GM12878 (cell line): ENCODE measurements around the gene IPPK. TPM values are rescaled to one million over a fixed set of nuclear protein-coding genes. Genes with fewer than 3 reads are reported as not detected.

Experiments
- ATAC-seq: fragments of 200-7000 bp; cut with Tn5 transposase; 3 replicates; pipeline ENCODE4 v1.9.1; 2020; ENCODE audit warnings: mild to moderate bottlenecking, moderate library complexity
- BruUV-seq: library from RNA; stranded (reverse); fragments of 400-500 nt; replicated peaks from 2 replicates; lab custom pipeline; 2021; lab: Mats Ljungman, UMichigan
- CTCF ChIA-PET: fragments of 300-600 bp; sonication (Branson Sonifier 250); formaldehyde crosslinking; extraction: SDS; loops from one replicate; lab custom pipeline; 2021; ENCODE audit warnings: inconsistent platforms; lab: Yijun Ruan, JAX
- POLR2A ChIA-PET: fragments of 350-600 bp; formaldehyde crosslinking; extraction: SDS; loops from one replicate; lab custom pipeline; 2021; ENCODE audit warnings: inconsistent platforms; lab: Charles Lee
- RAD21 ChIA-PET: fragments of 300-600 bp; sonication (Branson Sonifier 250); formaldehyde crosslinking; loops from one replicate; lab custom pipeline; 2023; ENCODE audit warnings: antibody characterized with exemption; ENCODE audit not compliant: unreplicated experiment; lab: Charles Lee
- SMC1A ChIA-PET: fragments of 300-600 bp; sonication (Branson Sonifier 250); formaldehyde crosslinking; loops from one replicate; lab custom pipeline; 2023; ENCODE audit not compliant: unreplicated experiment, uncharacterized antibody; lab: Charles Lee
- DNase-seq: peaks from one replicate; pipeline ENCODE4 v3.0.0-alpha.2; 2011; ENCODE audit warnings: low read depth, low spot score
- FAIRE-seq: peaks from 3 replicates; lab custom pipeline; 2011; peaks lifted over from hg19 to GRCh38; lab: Jason Lieb, UNC
- H2AFZ ChIP-seq: 2 replicates; pipeline ENCODE4 v1.6.0; 2011; ENCODE audit warnings: low read depth, low read length, control low read depth; ENCODE audit not compliant: control insufficient read depth
- H3K27ac ChIP-seq: 2 replicates; pipeline ENCODE4 v1.5.1; 2011; ENCODE audit warnings: control low read depth; ENCODE audit not compliant: control insufficient read depth, insufficient read depth
- H3K27me3 ChIP-seq, 2 experiments: replicated peaks in 1 of 2; 2 replicates each; pipeline versions ENCODE4 v1.6.0 to v1.6.1; 2011; ENCODE audit warnings: low read length in 1 of 2; ENCODE audit not compliant: control insufficient read depth in 2 of 2, insufficient read depth in 2 of 2
- H3K36me3 ChIP-seq, 2 experiments: 2 replicates each; pipeline ENCODE4 v1.5.1; 2011; ENCODE audit warnings: low read length in 1 of 2; ENCODE audit not compliant: control insufficient read depth in 2 of 2, insufficient read depth in 2 of 2
- H3K4me1 ChIP-seq: 2 replicates; pipeline ENCODE4 v1.6.1; 2011; ENCODE audit warnings: mild to moderate bottlenecking, low read length, moderate library complexity, mixed read lengths; ENCODE audit not compliant: control insufficient read depth, insufficient read depth
- H3K4me2 ChIP-seq: 2 replicates; pipeline ENCODE4 v1.6.0; 2011; ENCODE audit warnings: control low read depth; ENCODE audit not compliant: control insufficient read depth, insufficient read depth
- H3K4me3 ChIP-seq: fragments of 200-600 bp; sonication (generic); 2 replicates; pipeline ENCODE4 v1.5.1; 2016
- H3K79me2 ChIP-seq: 2 replicates; pipeline ENCODE4 v1.6.0; 2011; ENCODE audit warnings: low read length; ENCODE audit not compliant: control insufficient read depth, insufficient read depth
- H3K9ac ChIP-seq: 2 replicates; pipeline ENCODE4 v1.8.0; 2011; ENCODE audit warnings: low read length, control low read depth, mixed read lengths; ENCODE audit not compliant: control insufficient read depth, insufficient read depth
- H3K9me3 ChIP-seq: replicated peaks from 3 replicates; pipeline ENCODE4 v1.5.1; 2011; ENCODE audit warnings: mild to moderate bottlenecking, low read length; ENCODE audit not compliant: control insufficient read depth, insufficient read depth
- H4K20me1 ChIP-seq: 2 replicates; pipeline ENCODE4 v1.6.0; 2011; ENCODE audit not compliant: control insufficient read depth, insufficient read depth
- BACH1 ChIP-seq: fragments of 450-650 bp; IDR thresholded peaks from 2 replicates; pipeline ENCODE4 v1.6.1; 2017; ENCODE audit warnings: mild to moderate bottlenecking, borderline replicate concordance
- CBFB ChIP-seq: IDR thresholded peaks from 2 replicates; pipeline ENCODE4 v1.6.1; 2016; ENCODE audit warnings: antibody characterized with exemption, low read depth
- CHD1 ChIP-seq: IDR thresholded peaks from 2 replicates; pipeline ENCODE4 v1.6.1; 2012; ENCODE audit warnings: low read depth, low read length, improper control_type of control experiment
- E4F1 ChIP-seq: fragments of 450-650 bp; IDR thresholded peaks from 2 replicates; pipeline ENCODE4 v1.6.1; 2018; ENCODE audit warnings: borderline replicate concordance, mild to moderate bottlenecking; ENCODE audit not compliant: partially characterized antibody
- HCFC1 ChIP-seq: fragments of 150-350 bp; IDR thresholded peaks from 2 replicates; pipeline ENCODE4 v1.6.1; 2014; ENCODE audit warnings: low read length
- HDAC6 ChIP-seq: fragments of 200-600 bp; sonication (generic); IDR thresholded peaks from one replicate; pipeline ENCODE4 v1.8.0; 2017; ENCODE audit warnings: antibody characterized with exemption; ENCODE audit not compliant: unreplicated experiment
- HDGF ChIP-seq: fragments of 450-650 bp; IDR thresholded peaks from 2 replicates; pipeline ENCODE4 v1.6.1; 2016; ENCODE audit warnings: antibody characterized with exemption
- IRF5 ChIP-seq: fragments of 450-650 bp; IDR thresholded peaks from 2 replicates; pipeline ENCODE4 v1.6.1; 2017; ENCODE audit warnings: borderline replicate concordance
- PKNOX1 ChIP-seq: fragments of 450-650 bp; IDR thresholded peaks from 2 replicates; pipeline ENCODE4 v1.6.1; 2016; ENCODE audit warnings: mild to moderate bottlenecking
- RAD21 ChIP-seq: IDR thresholded peaks from 2 replicates; pipeline ENCODE4 v1.6.1; 2011; ENCODE audit warnings: mild to moderate bottlenecking, low read depth, low read length, moderate library complexity; ENCODE audit not compliant: insufficient read depth
- RAD51 ChIP-seq: fragments of 450-650 bp; IDR thresholded peaks from 2 replicates; pipeline ENCODE4 v1.6.1; 2016; ENCODE audit warnings: moderate library complexity, mild to moderate bottlenecking, inconsistent platforms
- REST ChIP-seq: IDR thresholded peaks from 2 replicates; pipeline ENCODE4 v1.6.1; 2012; ENCODE audit warnings: mild to moderate bottlenecking, low read depth, low read length
- TCF12 ChIP-seq: IDR thresholded peaks from 2 replicates; pipeline ENCODE4 v1.6.1; 2011; ENCODE audit warnings: low read depth, mild to moderate bottlenecking, low read length
- WRNIP1 ChIP-seq: IDR thresholded peaks from 2 replicates; pipeline ENCODE4 v1.6.1; 2011; ENCODE audit warnings: low read depth, low read length, improper control_type of control experiment, borderline replicate concordance
- WGBS: methylation state at CpG from one replicate; pipeline ENCODE4 v1.1.6; 2016; ENCODE audit warnings: low lambda C conversion rate; ENCODE audit not compliant: insufficient replicate concordance, insufficient coverage; ENCODE audit errors: missing lambda C conversion rate; 5-methylcytosine and 5-hydroxymethylcytosine counted together
- in situ Hi-C: fragments of 300-500 bp; cut with MboI; formaldehyde crosslinking; loops from 9 replicates; pipeline ENCODE4 v1.14.3; 2018; ENCODE audit warnings: mixed read lengths
- intact Hi-C: fragments of 100-400 bp; cut with micrococcal nuclease; formaldehyde crosslinking; loops from one replicate; pipeline ENCODE4 v1.14.2; 2022; ENCODE audit not compliant: unreplicated experiment
- polyA plus RNA-seq, 11 experiments: library from polyadenylated mRNA; depleted of rRNA in 4 of 11; unstranded in 6 of 11; stranded (reverse) in 5 of 11; fragments of >200 nt; fragmentation: Nextera tagmentation in 4 of 11; fragmentation: Illumina TruSeq in 1 of 11; extraction: Ambion mirVana in 4 of 11; extraction: Trizol in 1 of 11; gene quantifications; 1 replicate in 1 of 11; 2 replicates in 10 of 11; pipeline versions ENCODE4 v1.2.1 to v1.2.3, GENCODE V29; 2011 to 2016; ENCODE audit warnings: inconsistent platforms in 2 of 11, missing spikeins in 2 of 11, low read depth in 1 of 11
- total RNA-seq, 4 experiments: library from RNA; depleted of rRNA in 3 of 4; stranded (reverse); fragments of >200 nt in 3 of 4; fragmentation: Illumina TruSeq in 1 of 4; extraction: Trizol in 1 of 4; gene quantifications; 2 replicates each; pipeline versions ENCODE4 v1.2.1 to v1.2.3, GENCODE V29; 2013 to 2021

Gene IPPK
- total and polyA plus RNA-seq, 10 of the 15 experiments (the other 5 are each of a cell fraction or from before 2014, with no cell fraction given) = 2.1 to 22.1 (median 11.4) TPM

GRCh38 chr9:92712767-92713166 lies 42.8 kb upstream of the IPPK start:
- no peaks in the 10 kb centered on the region for H3K9me3 ChIP-seq
- peaks cover 26% of the 10 kb centered on the region for H3K4me1 ChIP-seq
- H4K20me1 ChIP-seq = no peaks in the 10 kb centered on the region; the same call in 1 of the 2 replicates
- ChIA-PET RAD21 (interaction anchor here (1.1 kb wide), 1 partner anchor 78 kb away, joined by 3 read pairs; no protein-coding TSS in a partner anchor), POLR2A (no interaction called here), CTCF (interaction anchor here (0.6 to 10.7 kb wide), 3 partner anchors 11 to 77 kb away, joined by 3 to 156 read pairs (median 3); no protein-coding TSS in a partner anchor), SMC1A (no interaction called here)
- no peak overlapping the region for H3K27ac ChIP-seq
- ATAC-seq (no peak), DNase-seq (no peak), FAIRE-seq (no peak)
- H3K4me2 ChIP-seq = no peak overlapping the region
- in situ Hi-C loops = no loop called here
- no TSS peak for BruUV-seq
- peaks cover 23 to 42% of the 10 kb centered on the region in 2 experiments for H3K36me3 ChIP-seq
- H3K4me3 ChIP-seq = no peak overlapping the region
- no peak overlapping the region for H2AFZ ChIP-seq
- H3K27me3 ChIP-seq = no peaks in the 10 kb centered on the region
- H3K79me2 ChIP-seq = peaks cover 2% of the 10 kb centered on the region; the same call in 1 of the 2 replicates
- H3K9ac ChIP-seq = no peak overlapping the region
- TF ChIP-seq HDGF (no peak), HCFC1 (no peak), IRF5 (no peak), RAD51 (no peak), RAD21 (no peak), HDAC6 (no peak), BACH1 (no peak), REST (no peak), TCF12 (no peak), CHD1 (no peak), CBFB (no peak), PKNOX1 (no peak), E4F1 (no peak), WRNIP1 (no peak)
- intact Hi-C loops = no loop called here
- WGBS = 99% methylated on average over 15 of the region's 15 CpGs
